Loucy (cell line): ENCODE results near the gene TIE1.

ENCODE experiments used
- H2AFZ ChIP-seq: fragments of 200-600 bp; sonication (generic); 2 replicates; pipeline ENCODE4 v1.6.0; 2016; ENCODE audit warnings: antibody characterized with exemption, mild to moderate bottlenecking, low read length, moderate library complexity
- H3F3A ChIP-seq: fragments of 200-600 bp; 2 replicates; pipeline ENCODE4 v1.6.0; 2016; ENCODE audit warnings: antibody characterized with exemption, low read depth, mild to moderate bottlenecking
- H3K27me3 ChIP-seq: fragments of 200-600 bp; sonication (generic); 2 replicates; pipeline ENCODE4 v1.6.1; 2014; ENCODE audit warnings: low read length, mild to moderate bottlenecking; ENCODE audit not compliant: insufficient read depth, poor library complexity, severe bottlenecking
- H3K36me3 ChIP-seq: fragments of 200-600 bp; sonication (generic); 2 replicates; pipeline ENCODE4 v1.6.1; 2016; ENCODE audit warnings: low read length; ENCODE audit not compliant: insufficient read depth
- H3K4me1 ChIP-seq: fragments of 200-600 bp; sonication (generic); 2 replicates; pipeline ENCODE4 v1.5.1; 2014; ENCODE audit warnings: low read length, mild to moderate bottlenecking; ENCODE audit not compliant: insufficient read depth, poor library complexity, severe bottlenecking
- H3K4me2 ChIP-seq: fragments of 200-600 bp; sonication (generic); 2 replicates; pipeline ENCODE4 v1.6.0; 2014; ENCODE audit warnings: antibody characterized with exemption, low read length, low read depth, mild to moderate bottlenecking; ENCODE audit not compliant: poor library complexity, severe bottlenecking
- H3K4me3 ChIP-seq: fragments of 200-600 bp; sonication (generic); 2 replicates; pipeline ENCODE4 v1.5.1; 2014; ENCODE audit warnings: low read length, mild to moderate bottlenecking, mixed read lengths; ENCODE audit not compliant: poor library complexity, severe bottlenecking
- H3K79me2 ChIP-seq: fragments of 200-600 bp; sonication (generic); 2 replicates; pipeline ENCODE4 v1.6.1; 2014; ENCODE audit warnings: low read length; ENCODE audit not compliant: insufficient read depth
- H3K9ac ChIP-seq: fragments of 200-600 bp; sonication (generic); 2 replicates; pipeline ENCODE4 v1.6.0; 2014; ENCODE audit warnings: mild to moderate bottlenecking, low read depth, low read length, moderate library complexity; ENCODE audit not compliant: poor library complexity, severe bottlenecking
- H3K9me2 ChIP-seq: fragments of 200-600 bp; sonication (generic); replicated peaks from 2 replicates; pipeline ENCODE4 v1.6.1; 2016; ENCODE audit warnings: low read depth, low read length, mixed read lengths
- H3K9me3 ChIP-seq: fragments of 200-600 bp; sonication (generic); 2 replicates; pipeline ENCODE4 v1.6.1; 2014; ENCODE audit warnings: mild to moderate bottlenecking, antibody characterized with exemption, low read length, low read depth; ENCODE audit not compliant: insufficient read depth
- H4K20me1 ChIP-seq: fragments of 200-600 bp; sonication (generic); 2 replicates; pipeline ENCODE4 v1.6.0; 2014; ENCODE audit warnings: antibody characterized with exemption, low read length, mild to moderate bottlenecking; ENCODE audit not compliant: insufficient read depth, poor library complexity, severe bottlenecking
- CTCF ChIP-seq: fragments of 200-600 bp; sonication (generic); conservative IDR thresholded peaks from 2 replicates; pipeline ENCODE4 v1.5.1; 2014; ENCODE audit warnings: mild to moderate bottlenecking, antibody characterized with exemption, low read length
- EZH2phosphoT487 ChIP-seq: fragments of 200-600 bp; IDR thresholded peaks from 2 replicates; pipeline ENCODE4 v1.6.1; 2018; ENCODE audit warnings: antibody characterized with exemption, mild to moderate bottlenecking, moderate library complexity, borderline replicate concordance

The TIE1 gene

GRCh38 chr1:43286115-43286514 is 14.7 kb upstream of the TIE1 start:
- Histone ChIP-seq H3K4me2 (no peak overlapping the region), H2AFZ (no peak overlapping the region), H3K9me2 (no peaks in the 10 kb centered on the region), H3K36me3 (no peaks in the 10 kb centered on the region), H3K4me1 (no peaks in the 10 kb centered on the region), H3K9me3 (no peaks in the 10 kb centered on the region), H3K79me2 (no peaks in the 10 kb centered on the region), H4K20me1 (no peaks in the 10 kb centered on the region), H3K9ac (no peak overlapping the region), H3K4me3 (no peak overlapping the region), H3F3A (no peaks in the 10 kb centered on the region), H3K27me3 (peaks cover 5% of the 10 kb centered on the region)
- TF ChIP-seq CTCF = no peak
- TF ChIP-seq EZH2phosphoT487 = no peak

DNA sequence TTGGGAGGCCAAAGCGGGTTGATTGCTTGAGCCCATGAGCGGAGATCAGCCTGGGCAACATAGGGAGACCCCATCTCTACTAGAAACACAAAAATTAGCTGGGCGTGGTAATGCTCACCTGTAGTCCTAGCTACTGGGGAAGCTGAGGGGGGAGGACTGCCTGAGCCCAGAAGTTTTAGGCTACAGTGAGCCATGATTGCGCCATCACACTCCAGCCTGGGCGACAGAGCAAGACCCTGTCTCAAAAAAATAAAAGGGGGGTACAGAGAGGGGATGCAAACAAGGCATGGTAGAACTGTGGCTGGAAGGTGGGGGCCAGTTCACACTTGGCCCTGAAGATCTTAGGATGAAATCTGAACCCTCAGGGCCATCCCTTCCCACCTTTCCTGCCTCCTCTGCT is 14.2 kb upstream of the TIE1 start:
- H3K36me3 ChIP-seq = no peaks in the 10 kb centered on the region
- no peaks in the 10 kb centered on the region for H3K9me3 ChIP-seq
- H2AFZ ChIP-seq = no peak overlapping the region
- no peak overlapping the region for H3K4me2 ChIP-seq
- no peaks in the 10 kb centered on the region for H4K20me1 ChIP-seq
- no peaks in the 10 kb centered on the region for H3F3A ChIP-seq
- H3K4me3 ChIP-seq = no peak overlapping the region
- no peaks in the 10 kb centered on the region for H3K79me2 ChIP-seq
- H3K27me3 ChIP-seq = peaks cover 5% of the 10 kb centered on the region
- H3K9ac ChIP-seq = no peak overlapping the region
- TF ChIP-seq CTCF (no peak), EZH2phosphoT487 (no peak)
- H3K9me2 ChIP-seq = no peaks in the 10 kb centered on the region
- no peaks in the 10 kb centered on the region for H3K4me1 ChIP-seq

DNA sequence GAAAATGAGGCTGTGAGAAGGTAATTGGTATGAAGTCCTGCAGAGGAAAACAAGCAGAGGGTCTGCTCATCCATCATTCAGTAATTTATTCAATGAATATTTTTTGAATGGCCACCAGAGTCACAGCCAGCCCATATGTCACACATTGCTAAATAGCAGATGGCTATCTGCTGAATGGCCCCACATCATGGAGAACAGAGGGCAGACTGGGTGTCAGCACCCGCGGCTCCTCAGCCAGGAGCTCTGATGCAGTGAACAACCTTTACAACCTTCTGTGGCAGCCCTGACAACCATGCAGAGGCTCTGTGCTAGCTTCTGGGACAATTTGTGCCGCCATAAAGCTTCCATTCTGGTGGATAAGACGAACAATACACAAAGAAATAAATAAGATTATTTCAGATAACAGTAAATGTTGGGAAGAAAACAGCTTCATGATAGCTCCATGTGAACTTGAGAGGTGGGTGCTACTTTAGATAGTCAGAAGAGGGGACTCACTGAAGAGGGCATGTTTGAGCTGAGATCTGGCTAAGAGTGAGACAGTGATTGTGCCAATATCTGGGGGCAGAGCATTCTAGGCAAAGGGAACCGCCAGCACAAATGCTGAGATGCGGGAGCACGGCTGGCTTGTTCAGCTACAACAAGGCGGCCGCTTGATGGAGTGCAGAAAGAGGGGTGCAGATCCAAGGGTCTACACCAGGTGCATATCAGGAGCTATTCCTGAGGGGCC is 12.6 kb upstream of the TIE1 start:
- H2AFZ ChIP-seq = no peak overlapping the region
- H3K9me3 ChIP-seq = no peaks in the 10 kb centered on the region
- H3F3A ChIP-seq = no peaks in the 10 kb centered on the region
- H3K4me2 ChIP-seq = no peak overlapping the region
- TF ChIP-seq EZH2phosphoT487 (no peak), CTCF (no peak)
- no peaks in the 10 kb centered on the region for H3K4me1 ChIP-seq
- no peak overlapping the region for H3K4me3 ChIP-seq
- H3K79me2 ChIP-seq = no peaks in the 10 kb centered on the region
- no peaks in the 10 kb centered on the region for H4K20me1 ChIP-seq
- H3K27me3 ChIP-seq = peaks cover 5% of the 10 kb centered on the region
- H3K9me2 ChIP-seq = no peaks in the 10 kb centered on the region
- no peak overlapping the region for H3K9ac ChIP-seq
- H3K36me3 ChIP-seq = no peaks in the 10 kb centered on the region
